Measurements from ENCODE around the gene SLC7A8. TPM values are rescaled to one million over a fixed set of nuclear protein-coding genes. Genes with fewer than 3 reads are reported as not detected.

Gene SLC7A8
- total and polyA plus RNA-seq, 2 of the 4 experiments (the other 2 are of a cell fraction) = 0.31 TPM; not detected in 1

DNA sequence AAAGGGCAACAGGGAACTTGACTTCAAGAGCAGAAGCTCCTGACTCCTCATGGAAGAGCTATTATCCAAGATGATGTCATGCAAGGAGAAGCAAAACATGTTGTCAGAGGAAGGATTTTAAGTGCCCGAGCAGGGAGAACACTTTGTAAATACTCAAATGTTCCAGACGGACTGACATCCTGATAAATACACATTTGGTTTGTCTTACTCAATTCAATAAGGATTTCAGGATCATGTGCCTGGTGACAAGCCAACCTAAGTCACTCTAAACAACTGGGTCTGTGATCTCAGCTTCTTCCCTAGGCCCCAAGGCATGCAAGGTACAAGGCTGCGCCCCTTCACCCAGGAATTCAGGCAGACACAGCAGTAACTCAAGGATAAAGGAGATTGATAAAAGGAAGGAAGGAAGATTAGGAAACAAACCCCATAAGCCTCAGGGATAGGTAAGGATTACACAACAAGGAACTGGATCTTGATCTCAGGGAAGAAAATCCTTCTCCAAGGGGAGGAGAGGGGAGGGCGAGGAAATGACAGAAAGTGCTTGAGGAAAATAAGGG, 37.6 kb downstream of the SLC7A8 start:
- Histone ChIP-seq H3K4ac (ENCODE audit: low read depth, low read length) (no peak overlapping the region), H4K8ac (ENCODE audit: low read depth in 2 of 2, low read length in 2 of 2) (no peak overlapping the region), H4K91ac (ENCODE audit: insufficient read depth, low read depth, low read length) (no peak overlapping the region), H3K9ac (ENCODE audit: low read depth, low read length) (no peak overlapping the region), H3K23ac (ENCODE audit: low read depth, low read length) (no peak overlapping the region), H3K4me2 (ENCODE audit: low read depth, low read length) (no peak overlapping the region), H3K14ac (replicated peaks; ENCODE audit: low read depth, low read length) (no peak overlapping the region), H2AFZ (replicated peaks; ENCODE audit: low read length, poor library complexity) (no peak overlapping the region), H3K27me3 (ENCODE audit: control insufficient read depth, insufficient read depth, low read length) (peaks cover 20% of the 10 kb centered on the region), H3K4me1 (ENCODE audit: control insufficient read depth, insufficient read depth, low read length) (no peaks in the 10 kb centered on the region), H3K4me3 (ENCODE audit: insufficient read depth, low read depth, low read length) (no peak overlapping the region), H3K27ac (ENCODE audit: insufficient read depth, low read length) (no peak overlapping the region), H3K9me3 (ENCODE audit: control insufficient read depth, insufficient read depth, low read length) (0 out of 2 replicates have a peak, but pooled peaks cover 2% of the 10 kb centered on the region), H3K79me1 (ENCODE audit: low read depth in 1 of 2, low read length in 2 of 2) (no peaks in the 10 kb centered on the region), H3K9me1 (ENCODE audit: insufficient read depth, low read length) (no peaks in the 10 kb centered on the region), H2AK5ac (ENCODE audit: low read depth, low read length) (no peak overlapping the region), H2BK120ac (ENCODE audit: low read depth, low read length) (no peak overlapping the region), H2AK9ac (replicated peaks; ENCODE audit: low read depth, low read length, poor library complexity) (no peak overlapping the region), H2BK15ac (ENCODE audit: low read depth, low read length) (no peak overlapping the region), H2BK5ac (ENCODE audit: low read depth, low read length, poor library complexity, severe bottlenecking) (no peak overlapping the region), H4K20me1 (ENCODE audit: insufficient read depth, low read length) (no peaks in the 10 kb centered on the region), H3K18ac (ENCODE audit: low read depth, low read length) (no peak overlapping the region), H3K36me3 (ENCODE audit: control insufficient read depth, insufficient read depth, low read length) (no peaks in the 10 kb centered on the region), H3K56ac (ENCODE audit: extremely low read depth, insufficient read depth, low read length) (no peak overlapping the region), H2BK20ac (ENCODE audit: low read depth, low read length) (no peak overlapping the region), H4K5ac (ENCODE audit: low read depth, low read length) (no peak overlapping the region)
- in situ Hi-C loops (cut with MboI; ENCODE audit: low sequenced_read_pairs) (no loop called here), intact Hi-C loops (cut with micrococcal nuclease) (no loop called here), dilution Hi-C loops (cut with HindIII; ENCODE audit: low sequenced_read_pairs, unreplicated experiment) (no loop called here)
- no CpG with 5 or more reads among the region's 4 CpGs for WGBS, 2 experiments (ENCODE audit: extremely low coverage in 2 of 2, insufficient read length in 1 of 2)
- no TSS peak for BruUV-seq (replicated peaks)
- ATAC-seq (ENCODE audit: low read depth) (no peak), DNase-seq (no peak)
- ChIA-PET CTCF (no interaction called here), POLR2A (ENCODE audit: unreplicated experiment) (no interaction called here)
- TF ChIP-seq POLR2A (IDR thresholded peaks at IDR 0.05; ENCODE audit: low read depth, low read length) (no peak), ELK1 (IDR thresholded peaks at IDR 0.05; ENCODE audit: borderline replicate concordance, low read depth, low read length) (no peak), MAFK (IDR thresholded peaks at IDR 0.05; ENCODE audit: low read depth, low read length) (no peak), MXI1 (IDR thresholded peaks at IDR 0.05; ENCODE audit: borderline replicate concordance, low read depth, low read length) (no peak), CHD1 (IDR thresholded peaks at IDR 0.05; ENCODE audit: low read depth, low read length) (no peak), RAD21 (IDR thresholded peaks at IDR 0.05; ENCODE audit: low read length) (no peak), RCOR1 (IDR thresholded peaks at IDR 0.05; ENCODE audit: insufficient replicate concordance, low read length) (no peak), RFX5 (IDR thresholded peaks at IDR 0.05; ENCODE audit: low read depth, low read length) (no peak), CEBPB (IDR thresholded peaks at IDR 0.05; ENCODE audit: low read depth, low read length) (no peak), MAZ (IDR thresholded peaks at IDR 0.05; ENCODE audit: borderline replicate concordance, low read depth, low read length) (no peak), SMC3 (IDR thresholded peaks at IDR 0.05; ENCODE audit: low read depth, low read length) (no peak), FOS (IDR thresholded peaks at IDR 0.05; ENCODE audit: low read depth, low read length) (no peak), BHLHE40 (IDR thresholded peaks at IDR 0.05; ENCODE audit: low read depth, low read length) (no peak), NFE2L2 (IDR thresholded peaks at IDR 0.05; ENCODE audit: low read depth, low read length) (no peak)
- TF ChIP-seq, protein P1, sequence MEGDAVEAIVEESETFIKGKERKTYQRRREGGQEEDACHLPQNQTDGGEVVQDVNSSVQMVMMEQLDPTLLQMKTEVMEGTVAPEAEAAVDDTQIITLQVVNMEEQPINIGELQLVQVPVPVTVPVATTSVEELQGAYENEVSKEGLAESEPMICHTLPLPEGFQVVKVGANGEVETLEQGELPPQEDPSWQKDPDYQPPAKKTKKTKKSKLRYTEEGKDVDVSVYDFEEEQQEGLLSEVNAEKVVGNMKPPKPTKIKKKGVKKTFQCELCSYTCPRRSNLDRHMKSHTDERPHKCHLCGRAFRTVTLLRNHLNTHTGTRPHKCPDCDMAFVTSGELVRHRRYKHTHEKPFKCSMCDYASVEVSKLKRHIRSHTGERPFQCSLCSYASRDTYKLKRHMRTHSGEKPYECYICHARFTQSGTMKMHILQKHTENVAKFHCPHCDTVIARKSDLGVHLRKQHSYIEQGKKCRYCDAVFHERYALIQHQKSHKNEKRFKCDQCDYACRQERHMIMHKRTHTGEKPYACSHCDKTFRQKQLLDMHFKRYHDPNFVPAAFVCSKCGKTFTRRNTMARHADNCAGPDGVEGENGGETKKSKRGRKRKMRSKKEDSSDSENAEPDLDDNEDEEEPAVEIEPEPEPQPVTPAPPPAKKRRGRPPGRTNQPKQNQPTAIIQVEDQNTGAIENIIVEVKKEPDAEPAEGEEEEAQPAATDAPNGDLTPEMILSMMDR (conservative IDR thresholded peaks at IDR 0.05; ENCODE audit: low read depth, low read length) = no peak
- TF ChIP-seq, protein P2, sequence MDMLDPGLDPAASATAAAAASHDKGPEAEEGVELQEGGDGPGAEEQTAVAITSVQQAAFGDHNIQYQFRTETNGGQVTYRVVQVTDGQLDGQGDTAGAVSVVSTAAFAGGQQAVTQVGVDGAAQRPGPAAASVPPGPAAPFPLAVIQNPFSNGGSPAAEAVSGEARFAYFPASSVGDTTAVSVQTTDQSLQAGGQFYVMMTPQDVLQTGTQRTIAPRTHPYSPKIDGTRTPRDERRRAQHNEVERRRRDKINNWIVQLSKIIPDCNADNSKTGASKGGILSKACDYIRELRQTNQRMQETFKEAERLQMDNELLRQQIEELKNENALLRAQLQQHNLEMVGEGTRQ (IDR thresholded peaks at IDR 0.05; ENCODE audit: low read depth, low read length) = no peak

Data from IMR-90 (cell line).